Thoracic aorta (tissue), 2 donors: Measurements from ENCODE around the gene DNM2. TPM values are rescaled to one million over a fixed set of nuclear protein-coding genes. Genes with fewer than 3 reads are reported as not detected.

ENCODE experiments used
- ATAC-seq: fragments of 150-250 bp; one replicate; pipeline ENCODE4 v1.8.0; 2017; ENCODE audit warnings: low read depth; ENCODE audit not compliant: insufficient number of reproducible peaks, low FRiP score
- DNase-seq: peaks from one replicate; pipeline ENCODE4 v3.0.0-alpha.2; 2020; ENCODE audit warnings: low spot score
- H3K27ac ChIP-seq, 2 donors: fragments of 200-600 bp; sonication (generic); 1 replicate in 1 of 2; 2 replicates in 1 of 2; pipeline ENCODE4 v1.5.1; 2016; ENCODE audit warnings: mild to moderate bottlenecking in 2 of 2, moderate library complexity in 2 of 2
- H3K27me3 ChIP-seq: fragments of 200-600 bp; sonication (generic); replicated peaks from 2 replicates; pipeline ENCODE4 v1.6.0; 2016; ENCODE audit warnings: mild to moderate bottlenecking; ENCODE audit not compliant: insufficient read depth
- H3K36me3 ChIP-seq: fragments of 200-600 bp; sonication (generic); one replicate; pipeline ENCODE4 v1.5.1; 2016
- H3K4me1 ChIP-seq, 2 donors: fragments of 200-600 bp; sonication (generic); 1 replicate in 1 of 2; 2 replicates in 1 of 2; pipeline versions ENCODE4 v1.5.1 to v1.6.0; 2016; ENCODE audit warnings: low read depth in 2 of 2, mild to moderate bottlenecking in 1 of 2; ENCODE audit not compliant: control insufficient read depth in 1 of 2
- H3K4me3 ChIP-seq: fragments of 200-600 bp; sonication (generic); 2 replicates; pipeline ENCODE4 v1.5.1; 2016; ENCODE audit warnings: mild to moderate bottlenecking
- H3K9me3 ChIP-seq: fragments of 200-600 bp; sonication (generic); 2 replicates; pipeline ENCODE4 v1.5.1; 2016
- CTCF ChIP-seq: fragments of 200-600 bp; sonication (generic); IDR thresholded peaks from one replicate; pipeline ENCODE4 v1.5.1; 2019; ENCODE audit warnings: antibody characterized with exemption
- total RNA-seq, 2 donors: library from RNA; depleted of rRNA; stranded (reverse); fragments of >200 nt; gene quantifications; one replicate each; pipeline versions ENCODE4 v1.1.0 to v1.2.3, GENCODE V29; 2016

DNM2 gene
- total RNA-seq, 2 donors from 2014 or later = 153 to 195 TPM

GRCh38 chr19:10695401-10696398 is 22.2 kb upstream of the DNM2 start:
- Histone ChIP-seq H3K9me3 (no peaks in the 10 kb centered on the region), H3K27me3 (no peaks in the 10 kb centered on the region), H3K36me3 (peaks cover 17% of the 10 kb centered on the region), H3K4me3 (peak overlapping the region; percentile 59), H3K27ac (no peak overlapping the region), H3K4me1 (peaks cover 5 to 16% of the 10 kb centered on the region in 2 donors)
- TF ChIP-seq CTCF = no peak
- DNase-seq = peak; percentile 72
- ATAC-seq = peak; percentile 79

- DNase-seq = no peak
- H3K4me1 ChIP-seq = peaks cover 14 to 28% of the 10 kb centered on the region in 2 donors
- H3K36me3 ChIP-seq = no peaks in the 10 kb centered on the region
- no peak for TF ChIP-seq CTCF
- H3K9me3 ChIP-seq = no peaks in the 10 kb centered on the region
- no peak overlapping the region for H3K4me3 ChIP-seq
- no peak for ATAC-seq
- no peak overlapping the region for H3K27ac ChIP-seq
- H3K27me3 ChIP-seq = no peaks in the 10 kb centered on the region
These were observed 18.1 kb upstream of the DNM2 start for GRCh38 chr19:10699650-10700335.

- ATAC-seq (no peak), DNase-seq (no peak)
- H3K36me3 ChIP-seq = no peaks in the 10 kb centered on the region
- TF ChIP-seq CTCF = no peak
- H3K27me3 ChIP-seq = no peaks in the 10 kb centered on the region
- peak overlapping the region; percentile 98 for H3K4me3 ChIP-seq
- H3K4me1 ChIP-seq = peaks cover 10 to 15% of the 10 kb centered on the region in 2 donors
- no peak overlapping the region for H3K27ac ChIP-seq
- no peaks in the 10 kb centered on the region for H3K9me3 ChIP-seq
These were observed 15.8 kb upstream of the DNM2 start for GRCh38 chr19:10701955-10702525.

GRCh38 chr19:10706990-10707389 is 10.9 kb upstream of the DNM2 start:
- H3K9me3 ChIP-seq = no peaks in the 10 kb centered on the region
- H3K27ac ChIP-seq = no peak overlapping the region
- TF ChIP-seq CTCF = no peak
- peaks cover 1 to 4% of the 10 kb centered on the region in 2 donors for H3K4me1 ChIP-seq
- DNase-seq = no peak
- no peaks in the 10 kb centered on the region for H3K27me3 ChIP-seq
- H3K4me3 ChIP-seq = no peak overlapping the region
- H3K36me3 ChIP-seq = no peaks in the 10 kb centered on the region
- no peak for ATAC-seq

- Histone ChIP-seq H3K27me3 (no peaks in the 10 kb centered on the region), H3K4me3 (no peak overlapping the region), H3K36me3 (no peaks in the 10 kb centered on the region), H3K27ac (no peak overlapping the region), H3K4me1 (no peaks in the 10 kb centered on the region), H3K9me3 (no peaks in the 10 kb centered on the region)
- no peak for ATAC-seq
- no peak for DNase-seq
- TF ChIP-seq CTCF = no peak
These were observed 10.4 kb upstream of the DNM2 start for GRCh38 chr19:10707440-10707839.
